ENCODE measurements around the gene FBXW9.
A peak's percentile ranks its signal among the peaks of the same experiment; 100 is the strongest.
"Not testable (repeated sequence)": the region's sequence is repeated elsewhere in the genome, so short reads cannot be mapped to it uniquely, and the experiment has no call there.

Gene FBXW9

GRCh38 chr19:12681074-12681987, 15.1 kb downstream of the FBXW9 start, which contains the start of gene DHPS:
Gene DHPS, minus strand, starts transcription at chr19:12681880. Its CDS starts 114 bp downstream, at chr19:12681766.
- DNase-seq (ENCODE audit: low spot score) (peak; percentile 85), FAIRE-seq (no peak)

- DNase-seq (ENCODE audit: low spot score) (no peak), FAIRE-seq (no peak)
Measured at GRCh38 chr19:12680034-12680433, 16.4 kb downstream of the FBXW9 start.

- FAIRE-seq; DNase-seq (ENCODE audit: low spot score): not testable (repeated sequence)
Measured at GRCh38 chr19:12678039-12678438, 18.4 kb downstream of the FBXW9 start.

GRCh38 chr19:12676928-12677327, 19.5 kb downstream of the FBXW9 start:
- FAIRE-seq = no peak

GRCh38 chr19:12676384-12676792, 20.0 kb downstream of the FBXW9 start:
- FAIRE-seq (no peak), DNase-seq (ENCODE audit: low spot score) (peak; percentile 75)

More at GRCh38 chr19:12676928-12677327, 19.5 kb downstream of the FBXW9 start:
- no peak for DNase-seq (ENCODE audit: low spot score)

GRCh38 chr19:12675940-12676339, 20.5 kb downstream of the FBXW9 start:
- DNase-seq (ENCODE audit: low spot score) (no peak), FAIRE-seq (no peak)

- FAIRE-seq = no peak
Measured at GRCh38 chr19:12675399-12675798, 21.0 kb downstream of the FBXW9 start.

GRCh38 chr19:12672744-12673143, 23.7 kb downstream of the FBXW9 start:
- FAIRE-seq = no peak

More at GRCh38 chr19:12675399-12675798, 21.0 kb downstream of the FBXW9 start:
- DNase-seq (ENCODE audit: low spot score) = no peak

GRCh38 chr19:12670159-12670928, 26.1 kb downstream of the FBXW9 start:
- DNase-seq (ENCODE audit: low spot score) = no peak
- no peak for FAIRE-seq

More at GRCh38 chr19:12672744-12673143, 23.7 kb downstream of the FBXW9 start:
- no peak for DNase-seq (ENCODE audit: low spot score)

- peak; percentile 68 for DNase-seq (ENCODE audit: low spot score)
Measured at GRCh38 chr19:12669270-12670158, 26.9 kb downstream of the FBXW9 start.

GRCh38 chr19:12668932-12669269, 27.5 kb downstream of the FBXW9 start:
- FAIRE-seq (no peak), DNase-seq (ENCODE audit: low spot score) (no peak)

More at GRCh38 chr19:12669270-12670158, 26.9 kb downstream of the FBXW9 start:
- FAIRE-seq = no peak

GRCh38 chr19:12668346-12668745, 28.1 kb downstream of the FBXW9 start:
- FAIRE-seq (no peak), DNase-seq (ENCODE audit: low spot score) (no peak)

GRCh38 chr19:12667731-12668302, 28.6 kb downstream of the FBXW9 start:
- no peak for FAIRE-seq
- DNase-seq (ENCODE audit: low spot score) = no peak

- FAIRE-seq = no peak
- DNase-seq (ENCODE audit: low spot score) = peak; percentile 87
Measured at GRCh38 chr19:12666265-12667048, 30.0 kb downstream of the FBXW9 start, which contains the start of the genes MAN2B1 and WDR83. Gene MAN2B1, minus strand, starts transcription at chr19:12666742. Its CDS starts 41 bp downstream, at chr19:12666701. Gene WDR83, plus strand, starts transcription at chr19:12666807. Its CDS starts 2,984 bp downstream, at chr19:12669791.

- no peak for FAIRE-seq
Measured at GRCh38 chr19:12665671-12666264, 30.7 kb downstream of the FBXW9 start.

GRCh38 chr19:12665281-12665573, 31.2 kb downstream of the FBXW9 start:
- FAIRE-seq = no peak
- DNase-seq (ENCODE audit: low spot score) = no peak

More at GRCh38 chr19:12665671-12666264, 30.7 kb downstream of the FBXW9 start:
- DNase-seq (ENCODE audit: low spot score) = no peak

GRCh38 chr19:12664406-12665280, 31.8 kb downstream of the FBXW9 start:
- no peak for DNase-seq (ENCODE audit: low spot score)
- no peak for FAIRE-seq

GRCh38 chr19:12660980-12661379, 35.5 kb downstream of the FBXW9 start:
- no peak for FAIRE-seq

More at GRCh38 chr19:12660980-12661379, 35.5 kb downstream of the FBXW9 start:
- DNase-seq (ENCODE audit: low spot score) = no peak
